HEK293 (cell line): ENCODE measurements around the gene MYCN.

Source experiments
- CTCF ChIA-PET: fragments of 350-600 bp; formaldehyde crosslinking; extraction: SDS; loops from one replicate; lab custom pipeline; 2021; ENCODE audit warnings: antibody characterized with exemption; lab: Yijun Ruan, JAX
- POLR2A ChIA-PET: fragments of 300-600 bp; formaldehyde crosslinking; extraction: SDS; loops from one replicate; lab custom pipeline; 2020; ENCODE audit warnings: antibody characterized with exemption, inconsistent platforms; lab: Yijun Ruan, JAX
- H3K27ac ChIP-seq: fragments of 200-500 bp; sonication (Bioruptor generic); 2 replicates; pipeline ENCODE4 v1.5.1; 2014; ENCODE audit warnings: low read depth, low read length, control low read depth, inconsistent platforms; ENCODE audit errors: extremely low read depth
- H3K36me3 ChIP-seq, 2 experiments: fragments of 200-500 bp in 1 of 2; sonication (Bioruptor generic) in 1 of 2; 1 replicate in 1 of 2; 2 replicates in 1 of 2; pipeline ENCODE4 v1.5.1; 2014 to 2017; ENCODE audit warnings: inconsistent platforms in 2 of 2, low read length in 2 of 2; ENCODE audit not compliant: control insufficient read depth in 2 of 2, insufficient read depth in 1 of 2
- H3K4me1 ChIP-seq: fragments of 200-500 bp; sonication (Bioruptor generic); 2 replicates; pipeline ENCODE4 v1.5.1; 2014; ENCODE audit warnings: mild to moderate bottlenecking, low read length, inconsistent platforms; ENCODE audit not compliant: control insufficient read depth, insufficient read depth
- H3K4me3 ChIP-seq: 2 replicates; pipeline ENCODE4 v1.5.1; 2011; ENCODE audit warnings: low read depth, mild to moderate bottlenecking, control low read depth, low read length, moderate library complexity
- H3K9me3 ChIP-seq: fragments of 200-500 bp; sonication (Bioruptor generic); 2 replicates; pipeline ENCODE4 v1.5.1; 2014; ENCODE audit warnings: low read depth, low read length, inconsistent platforms; ENCODE audit not compliant: control insufficient read depth, insufficient read depth
- EGR2 ChIP-seq: fragments of 450-650 bp; formaldehyde crosslinking; IDR thresholded peaks from 2 replicates; pipeline ENCODE4 v1.5.1; 2016; ENCODE audit warnings: low read depth, missing biosample characterization, missing genetic modification characterization
- MYNN ChIP-seq: fragments of 450-650 bp; formaldehyde crosslinking; IDR thresholded peaks from 2 replicates; pipeline ENCODE4 v1.5.1; 2016; ENCODE audit warnings: missing biosample characterization, missing genetic modification characterization, borderline replicate concordance
- ZFHX2 ChIP-seq: fragments of 450-650 bp; formaldehyde crosslinking; conservative IDR thresholded peaks from 2 replicates; pipeline ENCODE4 v1.5.1; 2016; ENCODE audit warnings: missing biosample characterization, missing genetic modification characterization
- ZNF350 ChIP-seq: fragments of 450-650 bp; formaldehyde crosslinking; IDR thresholded peaks from 2 replicates; pipeline ENCODE4 v1.5.0; 2017; ENCODE audit warnings: missing biosample characterization, mild to moderate bottlenecking, missing genetic modification characterization
- ZNF37A ChIP-seq: fragments of 450-650 bp; IDR thresholded peaks from 2 replicates; pipeline ENCODE4 v1.5.1; 2018; ENCODE audit warnings: missing biosample characterization, missing genetic modification characterization
- ZNF391 ChIP-seq: fragments of 450-650 bp; formaldehyde crosslinking; IDR thresholded peaks from 2 replicates; pipeline ENCODE4 v1.5.1; 2016; ENCODE audit warnings: low read depth, missing biosample characterization, missing genetic modification characterization, borderline replicate concordance
- ZNF404 ChIP-seq: fragments of 450-650 bp; formaldehyde crosslinking; IDR thresholded peaks from 2 replicates; pipeline ENCODE4 v1.5.1; 2017; ENCODE audit warnings: missing biosample characterization, missing genetic modification characterization
- ZNF521 ChIP-seq: fragments of 450-650 bp; formaldehyde crosslinking; IDR thresholded peaks from 2 replicates; pipeline ENCODE4 v1.5.1; 2017; ENCODE audit warnings: missing biosample characterization, mild to moderate bottlenecking, missing genetic modification characterization
- ZNF549 ChIP-seq: fragments of 450-650 bp; IDR thresholded peaks from 2 replicates; pipeline ENCODE4 v1.5.1; 2018; ENCODE audit warnings: missing biosample characterization, missing genetic modification characterization, mild to moderate bottlenecking, inconsistent platforms, moderate library complexity
- ZNF596 ChIP-seq: fragments of 450-650 bp; IDR thresholded peaks from 2 replicates; pipeline ENCODE4 v1.5.0; 2018; ENCODE audit warnings: missing biosample characterization, mild to moderate bottlenecking, missing genetic modification characterization, moderate library complexity
- ZNF658 ChIP-seq: fragments of 450-650 bp; formaldehyde crosslinking; IDR thresholded peaks from 2 replicates; pipeline ENCODE4; 2016; ENCODE audit warnings: missing biosample characterization, missing genetic modification characterization
- ZSCAN23 ChIP-seq: fragments of 450-650 bp; formaldehyde crosslinking; IDR thresholded peaks from 2 replicates; pipeline ENCODE4 v1.5.1; 2016; ENCODE audit warnings: missing biosample characterization, missing genetic modification characterization
- TF ChIP-seq, protein P1 (sequence below): fragments of 450-650 bp; formaldehyde crosslinking; IDR thresholded peaks from 2 replicates; pipeline ENCODE4 v1.5.1; 2016; ENCODE audit warnings: missing biosample characterization, missing genetic modification characterization
- TF ChIP-seq, protein P2 (sequence below): sonication (generic); formaldehyde crosslinking; IDR thresholded peaks from 2 replicates; pipeline ENCODE4 v1.8.1; 2022; ENCODE audit warnings: mild to moderate bottlenecking, moderate library complexity, missing genetic modification reagents

The MYCN gene

DNA sequence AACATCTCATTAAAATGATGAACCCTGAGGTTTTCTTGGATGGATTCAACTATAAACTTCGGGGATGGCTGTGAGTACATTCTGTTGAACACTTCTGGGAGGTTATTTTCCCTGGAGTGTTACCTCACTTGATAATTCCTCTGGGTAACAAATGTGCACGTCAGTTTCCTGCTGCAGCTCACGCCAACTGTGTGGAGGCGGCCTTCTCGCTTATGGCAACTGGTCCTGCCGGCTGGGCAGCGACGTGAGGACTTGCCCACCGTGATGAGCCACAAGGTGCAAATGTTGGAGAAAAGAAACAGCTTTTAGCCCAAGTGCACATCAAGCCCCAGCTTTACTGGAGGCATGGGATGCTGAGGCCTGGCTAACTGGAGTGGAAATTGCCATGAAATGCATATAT, 15.9 kb downstream of the MYCN start (continued):
- TF ChIP-seq, protein P1, sequence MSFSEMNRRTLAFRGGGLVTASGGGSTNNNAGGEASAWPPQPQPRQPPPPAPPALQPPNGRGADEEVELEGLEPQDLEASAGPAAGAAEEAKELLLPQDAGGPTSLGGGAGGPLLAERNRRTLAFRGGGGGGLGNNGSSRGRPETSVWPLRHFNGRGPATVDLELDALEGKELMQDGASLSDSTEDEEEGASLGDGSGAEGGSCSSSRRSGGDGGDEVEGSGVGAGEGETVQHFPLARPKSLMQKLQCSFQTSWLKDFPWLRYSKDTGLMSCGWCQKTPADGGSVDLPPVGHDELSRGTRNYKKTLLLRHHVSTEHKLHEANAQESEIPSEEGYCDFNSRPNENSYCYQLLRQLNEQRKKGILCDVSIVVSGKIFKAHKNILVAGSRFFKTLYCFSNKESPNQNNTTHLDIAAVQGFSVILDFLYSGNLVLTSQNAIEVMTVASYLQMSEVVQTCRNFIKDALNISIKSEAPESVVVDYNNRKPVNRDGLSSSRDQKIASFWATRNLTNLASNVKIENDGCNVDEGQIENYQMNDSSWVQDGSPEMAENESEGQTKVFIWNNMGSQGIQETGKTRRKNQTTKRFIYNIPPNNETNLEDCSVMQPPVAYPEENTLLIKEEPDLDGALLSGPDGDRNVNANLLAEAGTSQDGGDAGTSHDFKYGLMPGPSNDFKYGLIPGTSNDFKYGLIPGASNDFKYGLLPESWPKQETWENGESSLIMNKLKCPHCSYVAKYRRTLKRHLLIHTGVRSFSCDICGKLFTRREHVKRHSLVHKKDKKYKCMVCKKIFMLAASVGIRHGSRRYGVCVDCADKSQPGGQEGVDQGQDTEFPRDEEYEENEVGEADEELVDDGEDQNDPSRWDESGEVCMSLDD (tag by site-specific recombination) = no peak

DNA sequence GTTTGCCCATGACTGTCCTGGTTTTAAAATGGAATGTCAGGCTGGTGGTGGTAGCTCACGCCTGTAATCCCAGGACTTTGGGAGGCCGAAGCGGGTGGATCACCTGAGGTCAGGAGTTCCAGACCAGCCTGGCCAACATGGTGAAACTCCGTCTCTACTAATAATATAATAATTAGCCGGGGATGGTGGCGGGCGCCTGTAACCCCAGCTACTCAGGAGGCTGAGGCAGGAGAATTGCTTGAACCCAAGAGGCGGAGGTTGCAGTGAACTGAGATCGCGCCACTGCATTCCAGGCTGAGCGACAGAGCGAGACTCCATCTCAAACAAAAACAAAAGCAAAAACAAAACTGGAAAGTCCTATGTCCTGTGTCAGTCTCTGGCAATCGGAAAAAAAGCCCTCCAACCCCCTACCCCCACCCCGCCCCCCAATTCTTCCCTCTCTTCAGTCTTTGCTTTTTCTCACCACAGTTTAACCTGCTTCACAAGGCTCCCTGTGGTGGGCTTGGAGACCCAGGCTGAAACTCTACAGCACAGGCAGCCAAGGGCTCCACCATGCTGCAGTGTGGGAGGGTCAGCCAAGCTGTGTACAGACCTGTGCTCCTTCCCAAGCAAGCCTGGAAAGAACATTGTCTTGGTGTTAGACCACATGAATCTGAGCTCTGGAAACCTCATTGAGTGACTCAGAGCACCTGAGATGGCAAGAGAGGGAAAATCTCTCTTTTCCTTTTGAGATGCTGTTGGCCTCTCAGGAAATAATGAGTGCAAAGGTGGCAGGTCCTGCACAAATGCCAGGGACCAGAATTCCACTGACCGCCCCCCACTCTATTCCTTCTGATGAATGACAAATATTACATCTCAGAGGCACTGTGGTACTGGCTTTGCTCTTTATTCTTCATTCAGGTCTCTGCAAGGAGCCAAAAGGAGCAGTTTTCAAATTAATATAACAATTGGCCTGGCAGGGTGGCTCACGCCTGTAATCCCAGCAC, 16.7 kb downstream of the MYCN start:
- Histone ChIP-seq H3K4me3 (no peak overlapping the region), H3K27ac (no peak overlapping the region), H3K9me3 (no peaks in the 10 kb centered on the region), H3K4me1 (no peaks in the 10 kb centered on the region), H3K36me3 (no peaks in the 10 kb centered on the region)
- CTCF ChIA-PET = interaction anchor here (0.6 kb wide), 2 partner anchors 26 to 381 kb away, joined by 3 read pairs; no protein-coding TSS in a partner anchor
- POLR2A ChIA-PET = no interaction called here
- TF ChIP-seq ZNF521 (tag by site-specific recombination) = no peak
- TF ChIP-seq ZNF658 (tag by site-specific recombination) = no peak

DNA sequence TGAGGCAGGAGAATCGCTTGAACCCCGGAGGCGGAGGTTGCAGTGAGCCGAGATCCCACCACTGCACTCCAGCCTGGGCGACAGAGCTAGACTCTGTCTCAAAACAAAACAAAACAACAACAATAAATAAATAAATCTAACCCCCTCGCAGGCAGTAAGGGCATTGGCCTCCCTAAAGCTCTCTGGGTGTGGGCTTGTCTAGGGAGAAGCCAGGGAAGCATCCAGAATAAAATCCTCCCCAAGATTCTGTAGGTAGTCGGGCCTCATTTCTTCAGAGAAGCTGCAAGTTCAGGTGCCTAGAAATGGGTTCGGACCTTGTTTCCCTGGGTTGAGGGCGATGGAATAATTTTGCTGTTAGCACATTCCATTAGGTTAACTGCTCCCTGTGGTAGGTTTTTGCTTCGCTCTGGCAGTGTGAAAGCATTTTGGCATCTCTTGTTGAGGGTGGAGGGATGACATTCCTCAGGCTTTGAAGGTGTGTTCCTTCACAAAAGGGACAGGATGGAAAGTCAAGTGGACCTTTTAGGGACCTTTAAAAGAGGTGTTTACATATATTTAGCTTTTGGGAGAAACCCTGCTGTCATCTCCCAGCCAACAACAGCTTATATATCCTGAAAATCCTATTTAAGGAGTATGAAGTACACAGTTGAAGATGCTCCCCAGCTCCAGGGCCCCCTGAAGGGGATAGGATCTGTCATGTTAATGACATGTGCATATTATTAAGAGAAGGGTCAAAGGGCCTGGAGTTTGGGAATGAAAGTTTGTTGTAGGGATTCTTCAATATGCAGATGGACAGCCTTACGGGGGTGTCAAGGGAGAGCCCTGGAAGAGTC, 17.7 kb downstream of the MYCN start:
- H3K4me1 ChIP-seq = no peaks in the 10 kb centered on the region
- TF ChIP-seq ZSCAN23 (tag by site-specific recombination) (no peak), EGR2 (no peak), ZNF596 (tag by site-specific recombination) (no peak), ZNF391 (tag by site-specific recombination) (no peak), ZNF350 (tag by site-specific recombination) (no peak), ZNF549 (tag by site-specific recombination) (no peak), ZNF404 (tag by site-specific recombination) (no peak), ZNF37A (tag by site-specific recombination) (no peak), MYNN (tag by site-specific recombination) (no peak), ZFHX2 (tag by site-specific recombination) (no peak)
- TF ChIP-seq, protein P2, sequence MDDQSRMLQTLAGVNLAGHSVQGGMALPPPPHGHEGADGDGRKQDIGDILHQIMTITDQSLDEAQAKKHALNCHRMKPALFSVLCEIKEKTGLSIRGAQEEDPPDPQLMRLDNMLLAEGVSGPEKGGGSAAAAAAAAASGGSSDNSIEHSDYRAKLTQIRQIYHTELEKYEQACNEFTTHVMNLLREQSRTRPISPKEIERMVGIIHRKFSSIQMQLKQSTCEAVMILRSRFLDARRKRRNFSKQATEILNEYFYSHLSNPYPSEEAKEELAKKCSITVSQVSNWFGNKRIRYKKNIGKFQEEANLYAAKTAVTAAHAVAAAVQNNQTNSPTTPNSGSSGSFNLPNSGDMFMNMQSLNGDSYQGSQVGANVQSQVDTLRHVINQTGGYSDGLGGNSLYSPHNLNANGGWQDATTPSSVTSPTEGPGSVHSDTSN (CRISPR knock-in tag) = no peak
- ChIA-PET POLR2A (no interaction called here), CTCF (interaction anchor here (0.6 to 1.2 kb wide), 4 partner anchors 14 to 382 kb away, joined by 3 to 4 read pairs (median 3); no protein-coding TSS in a partner anchor)
- H3K9me3 ChIP-seq = no peaks in the 10 kb centered on the region
- H3K27ac ChIP-seq = no peak overlapping the region
- no peaks in the 10 kb centered on the region for H3K36me3 ChIP-seq
- H3K4me3 ChIP-seq = no peak overlapping the region
